ENCODE data around the gene SLC66A3. TPM values are rescaled to one million over a fixed set of nuclear protein-coding genes. Genes with fewer than 3 reads are reported as not detected.
A peak's percentile ranks its signal among the peaks of the same experiment; 100 is the strongest.

The SLC66A3 gene
- total RNA-seq, 1 experiment from 2014 or later, result 3.7 TPM

DNA sequence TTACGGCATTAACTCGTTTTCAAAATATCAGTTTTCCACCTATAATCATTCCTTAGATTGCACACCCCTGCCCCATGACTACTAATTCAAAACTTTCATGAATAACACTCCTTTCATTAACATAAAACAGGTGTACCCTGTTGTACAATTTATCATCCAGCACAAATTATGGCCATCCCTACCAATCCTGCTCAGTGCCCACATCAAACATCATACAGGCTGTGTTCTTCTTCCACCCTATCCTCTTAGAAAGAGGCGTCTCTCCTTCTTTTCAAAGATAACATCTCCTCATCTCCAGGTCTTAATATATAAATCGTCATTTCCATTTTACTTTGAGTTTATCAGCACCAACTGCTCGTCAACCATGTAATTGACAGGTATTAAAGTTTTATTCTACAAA lies 67.6 kb downstream of the SLC66A3 start:
- BruUV-seq (replicated peaks), result TSS peak; percentile 8
- Mint-ChIP-seq H3K27me3 (ENCODE audit: insufficient read depth, unreplicated experiment) (no peaks in the 10 kb centered on the region), H3K4me1 (ENCODE audit: insufficient read depth, unreplicated experiment) (no peaks in the 10 kb centered on the region), H3K9me3 (ENCODE audit: unreplicated experiment) (no peaks in the 10 kb centered on the region), H3K36me3 (ENCODE audit: insufficient read depth, unreplicated experiment) (peaks cover 50% of the 10 kb centered on the region), H3K4me3 (ENCODE audit: unreplicated experiment) (no peak overlapping the region), H3K27ac (ENCODE audit: low read depth, unreplicated experiment) (no peak overlapping the region)
- TF ChIP-seq, protein P1, sequence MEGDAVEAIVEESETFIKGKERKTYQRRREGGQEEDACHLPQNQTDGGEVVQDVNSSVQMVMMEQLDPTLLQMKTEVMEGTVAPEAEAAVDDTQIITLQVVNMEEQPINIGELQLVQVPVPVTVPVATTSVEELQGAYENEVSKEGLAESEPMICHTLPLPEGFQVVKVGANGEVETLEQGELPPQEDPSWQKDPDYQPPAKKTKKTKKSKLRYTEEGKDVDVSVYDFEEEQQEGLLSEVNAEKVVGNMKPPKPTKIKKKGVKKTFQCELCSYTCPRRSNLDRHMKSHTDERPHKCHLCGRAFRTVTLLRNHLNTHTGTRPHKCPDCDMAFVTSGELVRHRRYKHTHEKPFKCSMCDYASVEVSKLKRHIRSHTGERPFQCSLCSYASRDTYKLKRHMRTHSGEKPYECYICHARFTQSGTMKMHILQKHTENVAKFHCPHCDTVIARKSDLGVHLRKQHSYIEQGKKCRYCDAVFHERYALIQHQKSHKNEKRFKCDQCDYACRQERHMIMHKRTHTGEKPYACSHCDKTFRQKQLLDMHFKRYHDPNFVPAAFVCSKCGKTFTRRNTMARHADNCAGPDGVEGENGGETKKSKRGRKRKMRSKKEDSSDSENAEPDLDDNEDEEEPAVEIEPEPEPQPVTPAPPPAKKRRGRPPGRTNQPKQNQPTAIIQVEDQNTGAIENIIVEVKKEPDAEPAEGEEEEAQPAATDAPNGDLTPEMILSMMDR (IDR thresholded peaks at IDR 0.05; ENCODE audit: unreplicated experiment), result no peak
- intact Hi-C loops (cut with micrococcal nuclease), result no loop called here
- ChIA-PET POLR2A (interaction anchor here (0.5 to 1.5 kb wide), 3 partner anchors 17 to 243 kb away, joined by 3 to 4 read pairs (median 3); partner anchors contain the start of gene E2F6), CTCF (interaction anchor here (0.7 to 1.1 kb wide), 3 partner anchors 224 to 390 kb away, joined by 3 to 7 read pairs (median 3); no protein-coding TSS in a partner anchor)
- DNase-seq (ENCODE audit: unreplicated experiment), result no peak

GRCh38 chr2:11224887-11225286 lies 69.6 kb downstream of the SLC66A3 start:
- intact Hi-C loops (cut with micrococcal nuclease), result no loop called here
- H3K4me1 Mint-ChIP-seq (ENCODE audit: insufficient read depth, unreplicated experiment), result no peaks in the 10 kb centered on the region
- H3K27me3 Mint-ChIP-seq (ENCODE audit: insufficient read depth, unreplicated experiment), result no peaks in the 10 kb centered on the region
- H3K36me3 Mint-ChIP-seq (ENCODE audit: insufficient read depth, unreplicated experiment), result peaks cover 36% of the 10 kb centered on the region
- BruUV-seq (replicated peaks), result no TSS peak
- no peak overlapping the region for H3K27ac Mint-ChIP-seq (ENCODE audit: low read depth, unreplicated experiment)
- no peak for DNase-seq (ENCODE audit: unreplicated experiment)
- TF ChIP-seq, protein P1 (IDR thresholded peaks at IDR 0.05; ENCODE audit: unreplicated experiment), result no peak
- ChIA-PET POLR2A (interaction anchor here (0.6 kb wide), 2 partner anchors 308 to 1323 kb away, joined by 3 to 6 read pairs; no protein-coding TSS in a partner anchor), CTCF (interaction anchor here (0.7 to 1.7 kb wide), 5 partner anchors 15 to 223 kb away, joined by 3 to 4 read pairs (median 3); no protein-coding TSS in a partner anchor)
- H3K9me3 Mint-ChIP-seq (ENCODE audit: unreplicated experiment), result no peaks in the 10 kb centered on the region
- H3K4me3 Mint-ChIP-seq (ENCODE audit: unreplicated experiment), result no peak overlapping the region

DNA sequence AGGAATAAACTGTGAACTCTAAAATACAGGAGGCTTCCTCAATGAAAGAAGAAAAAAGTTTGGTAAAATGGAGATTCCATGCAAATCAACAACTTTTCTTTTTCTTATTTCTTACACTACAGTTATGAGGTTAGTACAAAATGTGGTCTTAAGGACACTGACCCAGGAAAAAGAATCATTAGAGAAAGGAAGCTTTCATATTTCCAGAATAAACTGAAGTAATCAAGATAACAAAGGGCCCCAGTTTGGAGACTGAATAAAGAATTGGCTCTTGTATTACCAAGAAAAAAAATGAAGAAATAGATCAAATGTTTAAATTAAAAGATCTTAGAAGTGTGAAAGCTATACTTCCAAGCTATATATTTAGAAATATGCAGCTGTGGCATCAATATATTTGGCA lies 72.3 kb downstream of the SLC66A3 start:
- no peaks in the 10 kb centered on the region for H3K4me1 Mint-ChIP-seq (ENCODE audit: insufficient read depth, unreplicated experiment)
- no peak for DNase-seq (ENCODE audit: unreplicated experiment)
- ChIA-PET CTCF (interaction anchor here (0.5 to 1.8 kb wide), 6 partner anchors 95 to 355 kb away, joined by 3 to 10 read pairs (median 4); a partner anchor contains a TSS), POLR2A (interaction anchor here (1.3 kb wide), 1 partner anchor 117 kb away, joined by 5 read pairs; the partner anchor contains the start of gene ROCK2)
- intact Hi-C loops (cut with micrococcal nuclease), result no loop called here
- BruUV-seq (replicated peaks), result no TSS peak
- peaks cover 25% of the 10 kb centered on the region for H3K36me3 Mint-ChIP-seq (ENCODE audit: insufficient read depth, unreplicated experiment)
- H3K27me3 Mint-ChIP-seq (ENCODE audit: insufficient read depth, unreplicated experiment), result no peaks in the 10 kb centered on the region
- no peaks in the 10 kb centered on the region for H3K9me3 Mint-ChIP-seq (ENCODE audit: unreplicated experiment)
- H3K4me3 Mint-ChIP-seq (ENCODE audit: unreplicated experiment), result no peak overlapping the region
- TF ChIP-seq, protein P1 (IDR thresholded peaks at IDR 0.05; ENCODE audit: unreplicated experiment), result no peak
- H3K27ac Mint-ChIP-seq (ENCODE audit: low read depth, unreplicated experiment), result no peak overlapping the region

Other genes starting within 250 kb of the SLC66A3 start
- not detected in 2 replicates for gene KCNF1, start 243.5 kb upstream of the SLC66A3 start, total RNA-seq (2022)
- gene ROCK2, start 189.2 kb downstream of the SLC66A3 start, total RNA-seq (2022), result 40.0 and 40.7 TPM in 2 replicates

Measured in MCF 10A (cell line).